Motor neuron (in vitro differentiated cells): ENCODE data around the gene KRTAP4-7. TPM values are rescaled to one million over a fixed set of nuclear protein-coding genes. Genes with fewer than 3 reads are reported as not detected.
"Not testable (repeated sequence)": the region's sequence is repeated elsewhere in the genome, so short reads cannot be mapped to it uniquely, and the experiment has no call there.

Experiments
- ATAC-seq, 8 experiments: fragments of 200-7000 bp; cut with Tn5 transposase; replicated peaks in 6 of 8; 2 replicates each; pipeline ENCODE4 v1.8.0; 2021; ENCODE audit warnings: mild to moderate bottlenecking in 8 of 8, moderate library complexity in 8 of 8
- H3K27ac ChIP-seq, 2 donors: fragments of 250-450 bp; sonication (Bioruptor Pico); 2 replicates each; pipeline ENCODE4 v1.9.0; 2021; ENCODE audit warnings: antibody characterized with exemption in 2 of 2, mild to moderate bottlenecking in 2 of 2, moderate library complexity in 1 of 2
- H3K4me1 ChIP-seq, 2 donors: fragments of 250-450 bp; sonication (Bioruptor Pico); replicated peaks in 1 of 2; 2 replicates each; pipeline ENCODE4 v1.6.1; 2021; ENCODE audit warnings: antibody characterized with exemption in 2 of 2, mild to moderate bottlenecking in 2 of 2, moderate library complexity in 1 of 2
- H3K4me3 ChIP-seq, 5 donors: fragments of 250-450 bp; sonication (Bioruptor Pico); 2 replicates each; pipeline ENCODE4 v1.9.0; 2021; ENCODE audit warnings: antibody characterized with exemption in 5 of 5, mild to moderate bottlenecking in 5 of 5, moderate library complexity in 4 of 5
- WGBS, 10 experiments: fragments of 450-650 bp; shearing (Covaris generic); methylation state at CpG; one replicate each; pipeline ENCODE4 v1.0.0; 2022; 5-methylcytosine and 5-hydroxymethylcytosine counted together
- in situ Hi-C, 9 experiments: fragments of 400-800 bp; cut with MboI; loops; one replicate each; pipeline ENCODE4 v1.15.0; 2021; ENCODE audit warnings: low sequenced_read_pairs in 9 of 9, low pct_unique_long_range_greater_than_20kb in 2 of 9; ENCODE audit not compliant: unreplicated experiment in 9 of 9
- total RNA-seq, 8 experiments: library from RNA; unstranded; fragments of 300-600 nt; gene quantifications; 2 replicates each; pipeline versions ENCODE4 v1.2.3 to v1.2.4, GENCODE V29; 2022

KRTAP4-7 gene
- total RNA-seq, 8 experiments from 2014 or later = 0.52 TPM; not detected in 7

- H3K27ac ChIP-seq, ATAC-seq, H3K4me1 ChIP-seq, in situ Hi-C loops, H3K4me3 ChIP-seq: not testable (repeated sequence)
- WGBS, 10 experiments = no CpG with 5 or more reads among the region's 10 CpGs
These were observed 21.4 kb downstream of the KRTAP4-7 start, which contains the start of gene KRTAP4-9 for GRCh38 chr17:41105347-41105746. KRTAP4-9 (plus strand) TSS chr17:41105389; CDS start chr17:41105389, 0 bp downstream.

DNA sequence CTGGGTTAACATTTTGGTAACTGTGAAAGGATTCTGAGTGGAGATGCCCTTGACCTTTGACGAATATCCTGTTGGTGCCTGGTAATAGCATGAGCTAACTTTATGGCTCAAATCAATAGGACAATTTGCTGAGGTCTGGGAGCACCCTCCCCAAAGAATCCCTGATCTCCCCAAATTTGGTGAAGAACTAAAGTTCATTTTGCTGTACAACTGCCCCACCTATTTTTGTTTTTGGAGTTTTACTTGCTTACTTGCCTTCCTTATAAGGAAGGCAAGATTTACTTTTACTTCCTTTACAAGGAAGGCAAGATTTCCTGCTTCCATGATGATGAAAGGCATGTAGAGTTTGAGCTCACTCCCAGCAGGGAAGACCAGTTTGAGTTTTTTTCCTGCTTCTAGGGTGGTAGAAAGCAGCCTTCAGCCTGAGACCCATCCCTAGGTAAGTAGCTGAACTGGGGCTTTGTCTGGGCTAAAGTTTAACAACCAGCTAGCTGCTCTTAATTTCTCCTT is 24.0 kb downstream of the KRTAP4-7 start:
- no peaks in the 10 kb centered on the region for H3K4me1 ChIP-seq
- WGBS, 10 experiments = 33 to 100% (median 58%) methylated on average over 1 of the region's 1 CpG; no CpG with 5 or more reads in 6 of the 10 experiments
- ATAC-seq = no peak
- no peak overlapping the region for H3K4me3 ChIP-seq
- H3K27ac ChIP-seq = no peak overlapping the region
- in situ Hi-C loops = no loop called here

GRCh38 chr17:41108728-41109386 is 24.9 kb downstream of the KRTAP4-7 start:
- H3K4me3 ChIP-seq, H3K4me1 ChIP-seq, ATAC-seq, in situ Hi-C loops, H3K27ac ChIP-seq: not testable (repeated sequence)
- no CpG with 5 or more reads among the region's 1 CpG for WGBS, 10 experiments

DNA sequence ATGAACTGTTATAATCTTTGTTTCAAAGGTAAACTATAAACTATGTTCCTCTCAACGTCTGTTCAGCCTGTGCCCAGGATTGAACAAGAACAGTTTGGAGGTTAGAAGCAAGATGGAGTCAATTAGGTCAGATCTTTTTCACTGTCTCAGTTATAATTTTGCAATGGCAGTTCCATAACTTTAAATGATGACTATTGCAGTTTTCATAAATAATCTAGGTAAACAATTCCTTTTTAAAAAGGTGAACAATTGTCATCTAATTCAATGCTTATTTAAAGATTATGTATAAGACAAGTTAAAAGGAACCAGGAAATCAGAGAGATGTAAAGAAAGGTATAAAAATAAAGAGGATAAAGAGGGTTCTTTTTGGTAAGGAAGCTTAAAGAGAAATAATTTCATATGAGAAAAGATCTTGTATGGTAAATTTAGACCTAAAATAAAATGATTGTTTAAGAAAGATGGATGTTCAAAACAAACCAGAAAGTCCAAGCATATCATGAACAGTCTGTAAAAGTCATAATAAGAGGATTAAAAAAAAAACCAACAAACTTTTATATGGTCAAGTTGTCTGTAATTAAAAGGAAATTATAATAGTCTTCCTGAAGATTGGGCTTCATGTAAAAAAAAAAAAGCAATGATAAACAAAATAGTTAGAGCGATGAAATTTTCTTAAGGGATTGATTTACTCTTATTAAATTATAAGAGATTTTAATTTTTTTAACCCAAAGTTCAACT is 27.4 kb downstream of the KRTAP4-7 start:
- no peak for ATAC-seq
- no peaks in the 10 kb centered on the region for H3K4me1 ChIP-seq
- 36 to 86% (median 71%) methylated on average over 1 to 2 of the region's 2 CpGs; no CpG with 5 or more reads in 1 of the 10 experiments for WGBS, 10 experiments
- H3K4me3 ChIP-seq = no peak overlapping the region
- H3K27ac ChIP-seq = no peak overlapping the region
- in situ Hi-C loops = no loop called here

DNA sequence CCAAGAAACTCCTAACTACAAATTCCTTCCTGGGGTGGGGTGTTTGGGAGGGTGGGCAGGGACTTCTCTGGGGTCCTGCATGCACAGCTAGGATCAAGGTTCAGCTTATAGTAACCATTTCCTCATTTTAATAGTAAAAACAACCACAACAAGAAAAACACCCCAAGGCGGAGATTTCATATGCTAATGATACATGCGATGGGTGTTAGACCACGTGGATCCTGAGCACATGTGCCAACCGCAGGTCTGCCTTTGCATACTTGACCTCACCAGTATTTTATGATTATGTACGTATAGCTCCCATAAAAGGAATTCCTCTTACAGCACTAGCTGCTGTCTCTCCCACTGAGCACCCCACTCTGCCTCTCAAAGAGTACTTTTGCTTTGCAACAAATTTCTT is 32.3 kb downstream of the KRTAP4-7 start:
- Histone ChIP-seq H3K27ac (no peak overlapping the region), H3K4me3 (no peak overlapping the region), H3K4me1 (no peaks in the 10 kb centered on the region)
- ATAC-seq = peak in 3 of 8 experiments; percentile 92 to 99 (median 98)
- 0 to 100% (median 46%) methylated on average over 1 to 4 of the region's 5 CpGs; no CpG with 5 or more reads in 1 of the 10 experiments for WGBS, 10 experiments
- in situ Hi-C loops = no loop called here

DNA sequence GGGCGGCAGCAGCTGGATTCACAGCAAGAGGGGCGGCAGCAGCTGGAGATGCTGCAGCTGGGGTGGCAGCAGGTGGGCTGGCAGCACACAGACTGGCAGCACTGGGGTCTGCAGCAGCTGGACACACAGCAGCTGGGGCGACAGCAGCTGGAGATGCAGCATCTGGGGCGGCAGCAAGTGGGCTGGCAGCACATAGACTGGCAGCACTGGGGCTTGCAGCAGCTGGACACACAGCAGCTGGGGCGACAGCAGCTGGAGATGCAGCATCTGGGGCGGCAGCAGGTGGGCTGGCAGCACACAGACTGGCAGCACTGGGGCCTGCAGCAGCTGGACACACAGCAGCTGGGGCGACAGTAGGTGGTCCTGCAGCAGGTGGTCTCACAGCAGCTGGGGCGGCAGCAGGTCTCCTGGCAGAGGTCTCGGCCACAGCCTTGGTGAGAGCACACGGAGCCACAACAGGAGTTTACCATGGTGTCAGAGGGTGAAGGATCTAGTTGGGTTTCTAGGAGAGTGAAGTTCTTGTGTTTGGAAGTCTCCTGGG is 34.0 kb downstream of the KRTAP4-7 start, which contains the start of gene KRTAP4-11:
TSS of gene KRTAP4-11 (minus strand) at position 528 of the 541 bp plus-strand sequence. CDS start at position 470, 58 bp downstream.
- H3K4me1 ChIP-seq, H3K4me3 ChIP-seq, ATAC-seq, H3K27ac ChIP-seq, in situ Hi-C loops: not testable (repeated sequence)
- 89% methylated on average over 6 of the region's 10 CpGs; no CpG with 5 or more reads in 9 of the 10 experiments for WGBS, 10 experiments

DNA sequence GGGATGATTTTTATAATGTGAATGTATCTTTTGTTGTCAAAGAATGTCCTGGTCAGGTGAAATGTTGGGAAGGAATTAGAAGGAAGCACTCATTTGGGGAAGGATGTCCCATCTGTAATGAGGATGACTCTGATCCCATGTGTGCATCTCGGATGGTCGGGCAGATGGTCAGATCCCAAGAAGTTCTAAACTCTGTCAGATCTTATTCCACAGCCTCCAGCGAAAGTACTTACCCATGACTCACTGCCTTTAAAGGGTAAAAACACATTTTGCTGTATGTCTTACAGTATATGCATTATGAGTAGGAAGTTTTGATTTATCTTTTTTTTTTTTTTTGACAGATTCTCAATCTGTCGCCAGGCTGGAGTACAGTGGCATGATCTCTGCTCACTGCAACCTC is 34.8 kb downstream of the KRTAP4-7 start:
- ATAC-seq = no peak
- in situ Hi-C loops = no loop called here
- no peaks in the 10 kb centered on the region for H3K4me1 ChIP-seq
- WGBS, 10 experiments = 62 to 100% (median 84%) methylated on average over 1 to 4 of the region's 4 CpGs; no CpG with 5 or more reads in 2 of the 10 experiments
- no peak overlapping the region for H3K4me3 ChIP-seq
- H3K27ac ChIP-seq = no peak overlapping the region

GRCh38 chr17:41119696-41120690 is 36.0 kb downstream of the KRTAP4-7 start:
- H3K4me1 ChIP-seq, H3K4me3 ChIP-seq, H3K27ac ChIP-seq, in situ Hi-C loops, ATAC-seq: not testable (repeated sequence)
- WGBS, 10 experiments = 44 to 84% (median 75%) methylated on average over 4 to 10 of the region's 11 CpGs

DNA sequence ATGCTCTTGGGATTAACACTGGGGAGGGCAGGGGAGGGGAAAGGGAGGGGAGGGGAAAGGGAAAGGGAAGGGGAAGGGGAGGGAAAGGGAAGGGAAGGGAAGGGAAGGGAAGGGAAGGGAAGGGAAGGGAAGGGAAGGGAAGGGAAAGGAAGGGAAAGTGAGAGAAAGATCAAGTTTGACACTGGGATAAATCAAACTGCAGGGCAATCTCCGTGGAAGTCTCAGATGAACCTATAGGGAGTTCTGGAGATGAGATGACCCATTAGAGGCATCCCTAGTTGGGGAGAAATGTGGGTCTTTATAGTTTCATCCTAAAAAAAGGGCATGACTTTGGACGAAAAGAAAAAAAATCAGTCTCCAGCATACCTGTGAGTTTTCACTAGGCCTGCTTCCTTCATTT is 37.8 kb downstream of the KRTAP4-7 start:
- no peaks in the 10 kb centered on the region for H3K4me1 ChIP-seq
- H3K27ac ChIP-seq = no peak overlapping the region
- no peak overlapping the region for H3K4me3 ChIP-seq
- in situ Hi-C loops = no loop called here
- ATAC-seq = no peak
- 60 to 100% (median 100%) methylated on average over 1 to 2 of the region's 2 CpGs; no CpG with 5 or more reads in 2 of the 10 experiments for WGBS, 10 experiments

- 20 to 100% (median 83%) methylated on average over 1 to 3 of the region's 12 CpGs; no CpG with 5 or more reads in 1 of the 10 experiments for WGBS, 10 experiments
- in situ Hi-C loops, H3K27ac ChIP-seq, ATAC-seq, H3K4me3 ChIP-seq, H3K4me1 ChIP-seq: not testable (repeated sequence)
These were observed 39.5 kb downstream of the KRTAP4-7 start for GRCh38 chr17:41123292-41123990.

DNA sequence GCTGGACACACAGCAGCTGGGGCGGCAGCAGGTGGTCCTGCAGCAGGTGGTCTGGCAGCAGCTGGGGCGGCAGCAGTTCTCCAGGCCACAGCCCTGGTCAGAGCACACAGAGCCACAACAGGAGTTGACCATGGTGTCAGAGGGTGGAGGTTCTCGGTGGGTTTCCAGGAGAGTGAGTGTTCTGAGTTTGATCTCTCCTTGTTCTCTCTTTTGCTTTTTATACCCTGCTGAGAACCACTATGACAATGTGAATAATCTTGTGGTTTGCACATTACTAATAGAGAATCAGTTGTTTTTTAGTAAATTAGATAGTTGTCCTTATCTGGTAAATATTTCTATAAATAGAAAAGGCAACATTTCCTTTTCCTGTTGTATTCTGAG is 40.0 kb downstream of the KRTAP4-7 start, which contains the start of gene KRTAP4-12:
TSS of gene KRTAP4-12 (minus strand) at position 192 of the 381 bp plus-strand sequence. CDS start at position 132, 60 bp downstream.
- in situ Hi-C loops, ATAC-seq: not testable (repeated sequence)
- 65 to 100% (median 83%) methylated on average over 1 to 2 of the region's 3 CpGs; no CpG with 5 or more reads in 5 of the 10 experiments for WGBS, 10 experiments

More for the DNA sequence above, 40.0 kb downstream of the KRTAP4-7 start, which contains the start of gene KRTAP4-12:
- not testable (repeated sequence) for H3K27ac ChIP-seq, H3K4me3 ChIP-seq, H3K4me1 ChIP-seq
